C4-2B (cell line): ENCODE data around the gene THBS1.

Source experiments
- H3K27ac ChIP-seq: fragments of 450-650 bp; 2 replicates; pipeline ENCODE4 v1.5.1; 2017
- ZFX ChIP-seq: fragments of 450-650 bp; IDR thresholded peaks from 2 replicates; pipeline ENCODE4 v1.6.1; 2017
- TF ChIP-seq, protein P1 (sequence below): fragments of 450-650 bp; conservative IDR thresholded peaks from 2 replicates; pipeline ENCODE4 v1.5.1; 2017; ENCODE audit warnings: mild to moderate bottlenecking

THBS1 gene

DNA sequence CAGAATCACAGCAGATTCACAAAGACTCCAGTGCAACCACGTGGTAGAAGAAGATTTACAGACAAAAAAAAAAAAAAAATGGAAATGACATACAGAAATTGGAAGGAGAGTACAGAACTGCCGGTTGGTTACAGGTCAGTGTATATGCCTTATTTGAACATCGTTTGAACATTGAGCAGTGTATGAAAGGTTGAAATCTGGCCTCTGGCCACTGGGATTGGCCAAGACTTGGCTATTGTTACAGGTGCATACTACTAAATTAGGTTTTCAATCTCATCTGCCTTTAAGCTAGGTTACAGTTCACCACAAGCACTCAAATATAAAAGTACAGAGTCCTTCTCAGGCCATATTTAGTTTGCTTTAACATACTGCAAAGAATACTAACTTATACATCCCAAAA lies 59.8 kb downstream of the THBS1 start:
- TF ChIP-seq, protein P1, sequence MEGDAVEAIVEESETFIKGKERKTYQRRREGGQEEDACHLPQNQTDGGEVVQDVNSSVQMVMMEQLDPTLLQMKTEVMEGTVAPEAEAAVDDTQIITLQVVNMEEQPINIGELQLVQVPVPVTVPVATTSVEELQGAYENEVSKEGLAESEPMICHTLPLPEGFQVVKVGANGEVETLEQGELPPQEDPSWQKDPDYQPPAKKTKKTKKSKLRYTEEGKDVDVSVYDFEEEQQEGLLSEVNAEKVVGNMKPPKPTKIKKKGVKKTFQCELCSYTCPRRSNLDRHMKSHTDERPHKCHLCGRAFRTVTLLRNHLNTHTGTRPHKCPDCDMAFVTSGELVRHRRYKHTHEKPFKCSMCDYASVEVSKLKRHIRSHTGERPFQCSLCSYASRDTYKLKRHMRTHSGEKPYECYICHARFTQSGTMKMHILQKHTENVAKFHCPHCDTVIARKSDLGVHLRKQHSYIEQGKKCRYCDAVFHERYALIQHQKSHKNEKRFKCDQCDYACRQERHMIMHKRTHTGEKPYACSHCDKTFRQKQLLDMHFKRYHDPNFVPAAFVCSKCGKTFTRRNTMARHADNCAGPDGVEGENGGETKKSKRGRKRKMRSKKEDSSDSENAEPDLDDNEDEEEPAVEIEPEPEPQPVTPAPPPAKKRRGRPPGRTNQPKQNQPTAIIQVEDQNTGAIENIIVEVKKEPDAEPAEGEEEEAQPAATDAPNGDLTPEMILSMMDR: no peak
- TF ChIP-seq ZFX: no peak
- no peak overlapping the region for H3K27ac ChIP-seq

DNA sequence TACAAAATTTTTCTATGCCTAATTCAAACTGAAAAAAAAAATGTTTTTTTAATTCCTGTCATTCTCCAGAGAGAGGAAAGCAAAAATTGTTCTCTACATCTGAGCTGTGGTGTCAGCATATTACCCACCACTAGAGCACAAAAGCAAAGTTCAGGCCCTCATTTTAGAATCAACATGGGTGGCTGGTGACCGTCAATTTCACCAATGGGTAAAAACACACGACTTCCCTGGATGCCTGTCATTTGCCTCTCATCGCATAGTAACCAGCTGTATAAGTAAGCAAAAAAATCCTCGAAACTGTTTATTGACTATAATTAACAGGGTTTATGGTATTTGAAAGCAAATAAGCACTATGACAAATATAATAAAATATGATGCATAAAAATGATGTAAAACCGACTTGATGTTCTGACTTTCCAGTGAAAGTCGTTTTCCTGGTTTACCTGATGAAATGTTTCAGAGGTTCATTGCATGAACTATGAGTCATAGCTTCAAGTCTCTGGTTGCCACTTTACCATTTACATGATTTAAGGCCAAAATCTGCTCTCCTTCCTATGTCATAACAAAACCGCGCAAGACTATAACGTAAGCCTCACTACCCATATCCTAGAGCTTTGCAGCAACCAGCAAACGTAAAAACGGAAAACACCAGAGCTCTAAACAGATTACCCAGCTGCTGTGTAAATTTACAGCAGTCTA lies 60.5 kb downstream of the THBS1 start:
- no peak for TF ChIP-seq ZFX
- TF ChIP-seq, protein P1: peak; percentile 26; the same call in 1 of the 2 replicates

DNA sequence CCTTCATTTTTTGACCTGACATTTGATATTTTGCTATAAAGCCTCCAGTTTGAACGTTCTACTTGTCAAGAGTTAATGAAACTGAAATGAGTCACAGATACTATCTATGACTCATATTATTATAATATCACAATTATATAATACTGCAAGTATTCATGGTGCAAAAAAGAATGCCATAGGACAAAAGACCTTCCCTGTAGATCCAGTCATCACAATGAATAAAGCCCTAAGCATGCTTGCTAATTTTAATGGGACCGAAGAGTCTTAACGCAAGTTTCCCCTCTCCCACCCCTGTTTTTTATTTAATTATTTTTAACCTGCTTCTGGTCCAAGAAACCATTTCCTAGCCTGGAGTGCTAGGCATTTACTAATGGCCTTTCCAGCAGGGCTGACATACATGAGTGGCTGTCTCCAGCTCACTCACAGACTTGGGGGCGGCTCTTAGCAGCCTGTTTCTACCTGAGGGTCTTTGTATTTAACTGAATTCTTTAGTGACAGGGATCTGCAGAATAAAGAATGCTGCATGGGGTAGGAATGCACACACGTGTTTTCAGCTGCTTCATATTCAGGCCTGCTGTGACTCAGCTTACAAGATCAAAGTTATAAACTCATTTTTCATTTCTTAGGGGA lies 61.2 kb downstream of the THBS1 start:
- no peak overlapping the region for H3K27ac ChIP-seq
- TF ChIP-seq, protein P1: no peak
- TF ChIP-seq ZFX: no peak

More for the DNA sequence above, 60.5 kb downstream of the THBS1 start:
- H3K27ac ChIP-seq: no peak overlapping the region

DNA sequence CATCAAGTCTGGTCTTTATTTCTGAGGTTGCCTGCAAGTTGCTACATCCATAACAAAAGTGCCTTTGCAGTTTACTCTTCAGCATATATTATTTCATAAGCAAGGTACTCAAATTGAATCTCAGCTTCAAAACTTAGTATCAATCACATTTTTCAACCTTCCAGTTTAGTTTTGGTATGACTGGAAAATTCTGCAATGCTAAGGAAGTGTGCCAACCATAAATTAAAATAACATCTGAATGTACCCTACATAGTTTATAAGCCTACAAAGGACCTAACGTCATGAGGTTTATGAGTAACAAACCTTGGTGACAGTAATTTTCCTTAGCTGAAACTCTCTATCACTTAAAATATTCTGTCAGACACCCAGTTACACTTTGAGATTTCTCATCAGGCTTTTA lies 62.8 kb downstream of the THBS1 start:
- no peak for TF ChIP-seq ZFX
- TF ChIP-seq, protein P1: no peak
- H3K27ac ChIP-seq: no peak overlapping the region

DNA sequence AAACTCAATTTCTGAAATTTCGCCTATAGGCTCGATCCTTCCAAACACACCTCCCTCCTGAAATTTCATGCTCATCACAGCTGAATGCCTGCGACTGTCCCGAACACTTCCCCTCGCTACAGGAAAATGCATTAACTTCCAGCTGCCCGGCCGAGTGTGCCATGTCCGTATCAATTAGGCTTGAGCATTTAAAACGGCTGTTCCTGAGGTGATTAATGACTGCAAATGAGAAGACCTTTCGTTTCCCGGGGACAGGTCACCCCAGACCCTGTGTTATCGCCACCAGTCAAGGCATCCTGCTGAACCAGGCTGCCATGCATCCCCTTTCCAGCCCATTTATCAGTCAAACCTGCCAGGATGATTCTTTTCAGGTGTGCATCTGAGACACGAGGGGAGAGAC lies 63.3 kb downstream of the THBS1 start:
- TF ChIP-seq, protein P1: no peak
- no peak for TF ChIP-seq ZFX
- H3K27ac ChIP-seq: no peak overlapping the region

DNA sequence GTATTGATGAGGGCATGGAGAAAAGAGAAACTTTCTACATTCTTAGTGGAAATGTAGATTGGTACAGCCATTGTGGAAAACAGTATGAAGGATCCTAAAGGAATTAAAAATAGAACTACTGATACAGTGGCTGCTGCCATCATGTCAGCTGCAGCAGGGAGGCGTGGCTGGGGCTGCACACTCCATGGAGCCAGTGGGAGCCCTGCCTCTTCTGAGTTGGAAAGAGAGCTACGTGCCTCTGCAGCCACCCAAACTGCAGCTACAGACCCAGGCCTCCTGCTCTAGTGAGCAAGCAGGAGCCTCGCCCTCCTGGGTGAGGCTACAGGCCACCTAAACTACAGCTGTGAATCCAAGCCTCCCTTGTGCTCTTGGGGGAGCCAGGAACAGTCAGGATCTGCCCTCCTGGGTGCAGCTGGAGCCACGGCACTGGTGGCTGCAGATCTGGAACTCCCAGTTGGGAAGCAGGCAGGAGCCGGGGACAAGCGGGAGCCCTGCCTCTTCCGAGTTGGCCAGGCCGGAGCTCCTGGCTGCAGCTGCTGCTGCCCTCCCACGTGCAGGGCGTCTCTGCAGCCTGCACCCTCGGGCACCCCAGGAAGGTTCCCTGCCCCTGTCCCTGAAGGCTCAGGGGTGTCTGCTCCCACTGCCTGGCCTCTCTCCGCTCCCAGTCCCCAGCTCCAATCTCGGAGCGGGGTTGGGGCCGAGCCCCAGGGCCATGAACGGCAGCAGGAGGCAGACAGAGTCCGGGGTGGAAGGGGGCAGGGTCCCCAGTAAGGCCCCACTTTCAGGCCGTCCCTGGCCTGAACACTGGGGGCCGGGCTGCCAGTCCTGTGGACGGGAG lies 64.5 kb downstream of the THBS1 start:
- no peak overlapping the region for H3K27ac ChIP-seq
- TF ChIP-seq ZFX: no peak
- TF ChIP-seq, protein P1: no peak

DNA sequence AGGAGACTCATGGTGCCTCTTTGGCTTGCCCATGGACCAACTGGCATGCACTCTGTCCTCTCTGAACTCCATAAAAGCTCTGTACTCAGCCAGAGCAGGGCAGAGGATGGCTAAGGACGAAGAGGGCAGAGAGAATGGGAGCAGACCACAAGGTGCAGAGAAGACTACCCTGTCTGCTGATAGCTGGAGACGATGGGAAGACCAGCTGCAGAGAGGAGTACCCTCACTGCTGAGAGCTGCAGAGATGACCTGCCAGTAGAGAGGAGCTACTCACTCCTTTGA lies 65.0 kb downstream of the THBS1 start:
- H3K27ac ChIP-seq: no peak overlapping the region
- TF ChIP-seq, protein P1: no peak
- TF ChIP-seq ZFX: no peak
